HL-60 (cell line): ENCODE data around the gene RNF220.
"Not testable (repeated sequence)": the region's sequence is repeated elsewhere in the genome, so short reads cannot be mapped to it uniquely, and the experiment has no call there.

Experiments used
- DNase-seq, 2 experiments: peaks; one replicate each; pipeline ENCODE4 v3.0.0-alpha.2; 2010 to 2020; ENCODE audit warnings: low read depth in 1 of 2, low spot score in 1 of 2
- H3K27ac ChIP-seq: fragments of 250-450 bp; sonication (Bioruptor Pico); replicated peaks from 2 replicates; pipeline ENCODE4 v1.5.1; 2020; ENCODE audit warnings: mild to moderate bottlenecking, moderate library complexity
- H3K27me3 ChIP-seq: fragments of 250-450 bp; sonication (Bioruptor Pico); 2 replicates; pipeline ENCODE4 v1.5.1; 2021; ENCODE audit warnings: mild to moderate bottlenecking, moderate library complexity; ENCODE audit not compliant: insufficient read depth, poor library complexity, severe bottlenecking
- H3K4me3 ChIP-seq: replicated peaks from 2 replicates; pipeline ENCODE4 v1.5.1; 2011; ENCODE audit warnings: mild to moderate bottlenecking, control low read depth, low read length; ENCODE audit not compliant: insufficient read depth
- GABPA ChIP-seq: IDR thresholded peaks from 2 replicates; pipeline ENCODE4 v1.6.1; 2012; ENCODE audit warnings: low read depth
- POLR2AphosphoS5 ChIP-seq: IDR thresholded peaks from 2 replicates; pipeline ENCODE4 v1.6.1; 2012; ENCODE audit warnings: low read depth
- SPI1 ChIP-seq: IDR thresholded peaks from 2 replicates; pipeline ENCODE4 v1.6.1; 2012; ENCODE audit warnings: low read depth, mild to moderate bottlenecking, borderline replicate concordance
- TF ChIP-seq, protein P1 (sequence below): IDR thresholded peaks from one replicate; pipeline ENCODE4 v1.5.1; 2011; ENCODE audit warnings: low read length, control low read depth, inconsistent platforms; ENCODE audit not compliant: insufficient read depth
- TF ChIP-seq, protein P2 (sequence below): IDR thresholded peaks from 2 replicates; pipeline ENCODE4 v1.6.1; 2012; ENCODE audit warnings: low read depth; ENCODE audit not compliant: insufficient replicate concordance

The RNF220 gene

GRCh38 chr1:44501047-44501890 is 96.2 kb downstream of the RNF220 start:
- TF ChIP-seq, protein P1, sequence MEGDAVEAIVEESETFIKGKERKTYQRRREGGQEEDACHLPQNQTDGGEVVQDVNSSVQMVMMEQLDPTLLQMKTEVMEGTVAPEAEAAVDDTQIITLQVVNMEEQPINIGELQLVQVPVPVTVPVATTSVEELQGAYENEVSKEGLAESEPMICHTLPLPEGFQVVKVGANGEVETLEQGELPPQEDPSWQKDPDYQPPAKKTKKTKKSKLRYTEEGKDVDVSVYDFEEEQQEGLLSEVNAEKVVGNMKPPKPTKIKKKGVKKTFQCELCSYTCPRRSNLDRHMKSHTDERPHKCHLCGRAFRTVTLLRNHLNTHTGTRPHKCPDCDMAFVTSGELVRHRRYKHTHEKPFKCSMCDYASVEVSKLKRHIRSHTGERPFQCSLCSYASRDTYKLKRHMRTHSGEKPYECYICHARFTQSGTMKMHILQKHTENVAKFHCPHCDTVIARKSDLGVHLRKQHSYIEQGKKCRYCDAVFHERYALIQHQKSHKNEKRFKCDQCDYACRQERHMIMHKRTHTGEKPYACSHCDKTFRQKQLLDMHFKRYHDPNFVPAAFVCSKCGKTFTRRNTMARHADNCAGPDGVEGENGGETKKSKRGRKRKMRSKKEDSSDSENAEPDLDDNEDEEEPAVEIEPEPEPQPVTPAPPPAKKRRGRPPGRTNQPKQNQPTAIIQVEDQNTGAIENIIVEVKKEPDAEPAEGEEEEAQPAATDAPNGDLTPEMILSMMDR, result no peak
- no peak for TF ChIP-seq SPI1
- no peak for TF ChIP-seq GABPA
- TF ChIP-seq, protein P2, sequence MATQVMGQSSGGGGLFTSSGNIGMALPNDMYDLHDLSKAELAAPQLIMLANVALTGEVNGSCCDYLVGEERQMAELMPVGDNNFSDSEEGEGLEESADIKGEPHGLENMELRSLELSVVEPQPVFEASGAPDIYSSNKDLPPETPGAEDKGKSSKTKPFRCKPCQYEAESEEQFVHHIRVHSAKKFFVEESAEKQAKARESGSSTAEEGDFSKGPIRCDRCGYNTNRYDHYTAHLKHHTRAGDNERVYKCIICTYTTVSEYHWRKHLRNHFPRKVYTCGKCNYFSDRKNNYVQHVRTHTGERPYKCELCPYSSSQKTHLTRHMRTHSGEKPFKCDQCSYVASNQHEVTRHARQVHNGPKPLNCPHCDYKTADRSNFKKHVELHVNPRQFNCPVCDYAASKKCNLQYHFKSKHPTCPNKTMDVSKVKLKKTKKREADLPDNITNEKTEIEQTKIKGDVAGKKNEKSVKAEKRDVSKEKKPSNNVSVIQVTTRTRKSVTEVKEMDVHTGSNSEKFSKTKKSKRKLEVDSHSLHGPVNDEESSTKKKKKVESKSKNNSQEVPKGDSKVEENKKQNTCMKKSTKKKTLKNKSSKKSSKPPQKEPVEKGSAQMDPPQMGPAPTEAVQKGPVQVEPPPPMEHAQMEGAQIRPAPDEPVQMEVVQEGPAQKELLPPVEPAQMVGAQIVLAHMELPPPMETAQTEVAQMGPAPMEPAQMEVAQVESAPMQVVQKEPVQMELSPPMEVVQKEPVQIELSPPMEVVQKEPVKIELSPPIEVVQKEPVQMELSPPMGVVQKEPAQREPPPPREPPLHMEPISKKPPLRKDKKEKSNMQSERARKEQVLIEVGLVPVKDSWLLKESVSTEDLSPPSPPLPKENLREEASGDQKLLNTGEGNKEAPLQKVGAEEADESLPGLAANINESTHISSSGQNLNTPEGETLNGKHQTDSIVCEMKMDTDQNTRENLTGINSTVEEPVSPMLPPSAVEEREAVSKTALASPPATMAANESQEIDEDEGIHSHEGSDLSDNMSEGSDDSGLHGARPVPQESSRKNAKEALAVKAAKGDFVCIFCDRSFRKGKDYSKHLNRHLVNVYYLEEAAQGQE, result no peak
- no peak for TF ChIP-seq POLR2AphosphoS5
- no peak overlapping the region for H3K4me3 ChIP-seq
- DNase-seq, result no peak
- peaks cover 2% of the 10 kb centered on the region for H3K27me3 ChIP-seq
- no peak overlapping the region for H3K27ac ChIP-seq

GRCh38 chr1:44502823-44503222 is 97.8 kb downstream of the RNF220 start:
- not testable (repeated sequence) for DNase-seq, H3K27ac ChIP-seq, H3K4me3 ChIP-seq, H3K27me3 ChIP-seq

- DNase-seq, result no peak
- TF ChIP-seq, protein P2, result no peak
- TF ChIP-seq GABPA (no peak), SPI1 (no peak), POLR2AphosphoS5 (no peak)
- TF ChIP-seq, protein P1, result no peak
- Histone ChIP-seq H3K27ac (no peak overlapping the region), H3K4me3 (no peak overlapping the region), H3K27me3 (peaks cover 5% of the 10 kb centered on the region)
Observed at GRCh38 chr1:44503625-44504024, 98.6 kb downstream of the RNF220 start.

DNA sequence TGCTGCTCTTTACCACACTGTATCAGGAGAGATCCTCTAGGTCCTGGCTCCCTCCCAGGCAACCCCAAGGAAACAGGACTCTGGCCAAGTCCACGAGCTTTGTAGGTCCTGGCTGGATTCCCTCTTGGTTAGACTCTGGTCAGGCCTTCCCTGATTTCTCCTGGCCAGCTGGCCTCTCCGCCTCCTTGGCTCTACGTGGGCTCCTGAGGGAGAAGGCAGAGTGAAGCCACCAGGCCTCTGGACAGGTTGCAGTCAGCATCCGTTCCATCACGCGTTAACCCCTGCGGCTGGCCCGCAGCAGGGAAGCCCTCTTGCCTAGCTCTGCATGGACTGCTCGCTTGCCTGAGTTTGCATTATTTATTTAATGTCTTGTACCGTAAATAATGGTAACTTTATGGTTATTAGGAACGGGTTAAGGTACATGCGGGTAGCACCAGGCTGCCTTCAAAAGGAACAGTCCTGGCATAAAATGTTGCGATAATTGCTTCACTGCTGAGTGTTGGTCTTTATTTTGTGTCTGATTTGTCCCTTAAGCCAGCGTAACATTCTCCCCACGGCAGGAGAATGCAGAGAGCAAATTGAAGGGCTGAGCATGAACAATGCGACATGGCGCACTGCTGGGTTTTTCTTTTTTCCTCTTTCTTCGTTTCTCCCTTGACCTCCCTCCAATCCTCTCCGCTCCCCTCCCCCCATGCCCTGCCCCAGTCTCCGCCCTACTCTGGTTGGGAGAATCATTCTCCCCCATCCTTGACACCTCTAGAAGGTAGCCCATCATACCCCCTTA is 100.3 kb downstream of the RNF220 start:
- DNase-seq, result no peak
- peaks cover 4% of the 10 kb centered on the region for H3K27me3 ChIP-seq
- TF ChIP-seq GABPA, result no peak
- TF ChIP-seq, protein P2, result no peak
- TF ChIP-seq, protein P1, result no peak
- TF ChIP-seq SPI1, result no peak
- no peak for TF ChIP-seq POLR2AphosphoS5
- H3K4me3 ChIP-seq, result no peak overlapping the region
- no peak overlapping the region for H3K27ac ChIP-seq
